ENCODE results near the gene IGSF3. TPM values are rescaled to one million over a fixed set of nuclear protein-coding genes. Genes with fewer than 3 reads are reported as not detected.

The IGSF3 gene
- 0.29 and 0.35 TPM in 2 replicates for total RNA-seq

GRCh38 chr1:116667575-116668105 is at the start of gene IGSF3:
Gene IGSF3, minus strand, starts transcription at chr1:116667733. Its CDS starts 1,407 bp downstream, at chr1:116666326.

DNA sequence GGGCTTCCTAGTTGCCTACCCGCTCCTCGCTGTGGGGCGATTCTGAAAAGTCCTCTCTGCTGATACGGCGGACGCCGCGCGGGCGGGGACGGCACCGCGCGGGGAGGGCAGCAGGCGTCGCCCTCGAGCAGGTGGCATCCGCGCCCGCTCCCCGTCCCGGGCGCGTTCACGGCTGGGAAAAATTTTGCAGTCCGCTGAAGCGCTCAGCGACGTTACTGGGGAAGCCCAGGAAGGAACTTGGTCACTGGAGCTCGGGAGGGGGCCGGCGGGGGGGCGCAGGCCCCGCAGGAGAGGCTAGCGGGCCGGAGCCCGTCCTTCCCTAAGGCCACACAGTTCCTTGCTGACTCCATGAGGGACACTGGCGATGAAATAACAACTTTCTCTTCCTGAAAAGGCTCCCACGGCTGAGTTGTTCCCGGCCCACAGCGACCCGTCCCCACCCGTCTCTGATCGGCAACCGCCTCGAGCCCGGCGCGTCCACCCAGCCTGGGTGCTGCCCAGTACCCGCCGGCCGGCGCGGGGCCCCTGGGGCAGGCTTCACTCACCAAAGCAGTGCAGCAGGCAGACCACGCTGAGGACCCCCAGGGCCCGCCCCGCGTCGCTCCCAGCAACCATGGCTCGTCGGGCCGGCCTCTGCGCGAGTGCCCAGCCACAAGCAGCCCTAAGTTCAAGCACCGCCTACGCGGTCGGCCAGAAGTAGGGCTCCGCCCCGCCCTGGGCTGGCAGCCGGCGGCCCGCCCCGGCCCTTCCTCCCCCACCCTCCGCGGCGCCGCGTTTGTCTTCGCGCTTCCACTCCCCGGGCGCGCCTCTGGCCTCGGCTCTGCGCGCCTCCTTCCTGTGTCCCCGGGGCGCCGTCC is 96.9 kb downstream of the IGSF3 start, which contains the start of gene CD58:
CD58 (minus strand) TSS at position 669 of the 857 bp plus-strand sequence; CDS start at position 615, 54 bp downstream.

Other genes with a start within 250 kb of the IGSF3 start
- 14.7 and 22.0 TPM in 2 replicates for gene CD58, start 96.7 kb downstream of the IGSF3 start, total RNA-seq
- not detected in 2 replicates for gene CD2, start 86.7 kb upstream of the IGSF3 start, total RNA-seq
- 4.6 and 5.8 TPM in 2 replicates for gene PTGFRN, start 242.2 kb upstream of the IGSF3 start, total RNA-seq

All from myometrial cell (primary cell).